Panc1 (cell line): Measurements from ENCODE around the gene ZRANB3. TPM values are rescaled to one million over a fixed set of nuclear protein-coding genes. Genes with fewer than 3 reads are reported as not detected.
"Not testable (repeated sequence)": the region's sequence is repeated elsewhere in the genome, so short reads cannot be mapped to it uniquely, and the experiment has no call there.

Experiments used
- ATAC-seq: fragments of 200-7000 bp; cut with Tn5 transposase; 2 replicates; pipeline ENCODE4 v1.9.1; 2020; ENCODE audit warnings: mild to moderate bottlenecking, moderate library complexity
- BruUV-seq: library from RNA; stranded (reverse); fragments of 400-500 nt; replicated peaks from 2 replicates; lab custom pipeline; 2021; lab: Mats Ljungman, UMichigan
- CTCF ChIA-PET: fragments of 300-600 bp; sonication (Branson Sonifier 250); formaldehyde crosslinking; loops from one replicate; lab custom pipeline; 2022; ENCODE audit warnings: antibody characterized with exemption; lab: Charles Lee
- POLR2A ChIA-PET: fragments of 300-600 bp; sonication (Branson Sonifier 250); formaldehyde crosslinking; loops from one replicate; lab custom pipeline; 2022; ENCODE audit warnings: antibody characterized with exemption; lab: Charles Lee
- DNase-seq: peaks from one replicate; pipeline ENCODE4 v3.0.0-alpha.2; 2010; ENCODE audit warnings: low read depth, low spot score
- H3K27ac ChIP-seq: 2 replicates; pipeline ENCODE4 v1.5.1; 2011; ENCODE audit warnings: mild to moderate bottlenecking, low read length, inconsistent platforms
- H3K27me3 ChIP-seq: fragments of 200-500 bp; sonication (Bioruptor generic); 2 replicates; pipeline ENCODE4 v1.6.0; 2014; ENCODE audit warnings: low read length, inconsistent platforms; ENCODE audit not compliant: control insufficient read depth, insufficient read depth
- H3K36me3 ChIP-seq: fragments of 200-500 bp; sonication (Bioruptor generic); 2 replicates; pipeline ENCODE4 v1.5.1; 2014; ENCODE audit warnings: inconsistent platforms, mild to moderate bottlenecking, low read length, moderate library complexity; ENCODE audit not compliant: control insufficient read depth, insufficient read depth
- H3K4me1 ChIP-seq: 2 replicates; pipeline ENCODE4 v1.5.1; 2011; ENCODE audit warnings: inconsistent platforms, mild to moderate bottlenecking, low read length, moderate library complexity; ENCODE audit not compliant: control insufficient read depth, insufficient read depth
- H3K4me3 ChIP-seq, 2 experiments: 2 replicates each; pipeline ENCODE4 v1.5.1; 2011 to 2012; ENCODE audit warnings: low read depth in 2 of 2, low read length in 2 of 2, mild to moderate bottlenecking in 2 of 2, inconsistent platforms in 1 of 2, moderate library complexity in 1 of 2
- H3K9me3 ChIP-seq: fragments of 200-500 bp; sonication (Bioruptor generic); 2 replicates; pipeline ENCODE4 v1.5.1; 2014; ENCODE audit warnings: low read depth, mild to moderate bottlenecking, inconsistent platforms, low read length, moderate library complexity; ENCODE audit not compliant: control insufficient read depth, insufficient read depth
- POLR2AphosphoS5 ChIP-seq: IDR thresholded peaks from 2 replicates; pipeline ENCODE4 v1.6.1; 2012; ENCODE audit warnings: mild to moderate bottlenecking, low read depth, low read length, moderate library complexity
- SIN3A ChIP-seq: IDR thresholded peaks from 2 replicates; pipeline ENCODE4 v1.6.1; 2012; ENCODE audit warnings: low read depth, mild to moderate bottlenecking, low read length, moderate library complexity, borderline replicate concordance; ENCODE audit not compliant: insufficient read depth
- TCF7L2 ChIP-seq: IDR thresholded peaks from 2 replicates; pipeline ENCODE4 v1.6.1; 2011; ENCODE audit warnings: mild to moderate bottlenecking, low read depth, low read length, inconsistent platforms
- in situ Hi-C: cut with HindIII; loops from 2 replicates; pipeline ENCODE4 v1.10.0; 2016; ENCODE audit warnings: low sequenced_read_pairs, low pct_unique_long_range_greater_than_20kb
- intact Hi-C: fragments of 100-400 bp; cut with micrococcal nuclease; formaldehyde crosslinking; loops from one replicate; pipeline ENCODE4 v1.10.0; 2022; ENCODE audit not compliant: unreplicated experiment
- total RNA-seq: library from RNA; stranded (reverse); gene quantifications from one replicate; pipeline ENCODE4 v1.2.1, GENCODE V29; 2021; ENCODE audit not compliant: unreplicated experiment
- TF ChIP-seq, protein P1 (sequence below), 2 experiments: IDR thresholded peaks; 2 replicates each; pipeline ENCODE4 v1.6.1; 2011 to 2012; ENCODE audit warnings: low read depth in 2 of 2, control low read depth in 1 of 2, low read length in 1 of 2, mild to moderate bottlenecking in 1 of 2, moderate library complexity in 1 of 2; ENCODE audit not compliant: insufficient read depth in 1 of 2
- TF ChIP-seq, protein P2 (sequence below): fragments of 450-650 bp; IDR thresholded peaks from 2 replicates; pipeline ENCODE4 v1.5.1; 2017; ENCODE audit warnings: mild to moderate bottlenecking

Gene ZRANB3
- total RNA-seq, 1 experiment from 2014 or later, result 11.7 TPM

DNA sequence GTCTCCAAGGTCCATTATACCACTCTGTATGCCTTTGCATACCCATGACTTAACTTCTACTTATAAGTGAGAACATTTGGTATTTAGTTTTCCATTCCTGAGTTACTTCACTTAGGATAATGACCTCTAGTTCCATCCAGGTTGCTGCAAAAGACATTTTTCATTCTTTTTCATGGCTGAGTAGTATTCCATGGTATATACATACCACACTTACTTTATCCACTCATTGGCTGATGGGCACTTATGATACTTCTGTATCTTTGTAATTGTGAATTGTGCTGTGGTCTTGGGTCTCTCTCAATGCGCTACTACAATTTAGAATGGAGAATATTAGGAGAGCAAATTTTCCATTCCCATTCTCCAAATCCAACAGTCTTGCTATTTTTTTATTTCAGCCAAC lies 76.4 kb downstream of the ZRANB3 start:
- H3K36me3 ChIP-seq, result no peaks in the 10 kb centered on the region
- POLR2A ChIA-PET, result no interaction called here
- H3K27ac ChIP-seq, result no peak overlapping the region
- CTCF ChIA-PET, result no interaction called here
- TF ChIP-seq, protein P1, sequence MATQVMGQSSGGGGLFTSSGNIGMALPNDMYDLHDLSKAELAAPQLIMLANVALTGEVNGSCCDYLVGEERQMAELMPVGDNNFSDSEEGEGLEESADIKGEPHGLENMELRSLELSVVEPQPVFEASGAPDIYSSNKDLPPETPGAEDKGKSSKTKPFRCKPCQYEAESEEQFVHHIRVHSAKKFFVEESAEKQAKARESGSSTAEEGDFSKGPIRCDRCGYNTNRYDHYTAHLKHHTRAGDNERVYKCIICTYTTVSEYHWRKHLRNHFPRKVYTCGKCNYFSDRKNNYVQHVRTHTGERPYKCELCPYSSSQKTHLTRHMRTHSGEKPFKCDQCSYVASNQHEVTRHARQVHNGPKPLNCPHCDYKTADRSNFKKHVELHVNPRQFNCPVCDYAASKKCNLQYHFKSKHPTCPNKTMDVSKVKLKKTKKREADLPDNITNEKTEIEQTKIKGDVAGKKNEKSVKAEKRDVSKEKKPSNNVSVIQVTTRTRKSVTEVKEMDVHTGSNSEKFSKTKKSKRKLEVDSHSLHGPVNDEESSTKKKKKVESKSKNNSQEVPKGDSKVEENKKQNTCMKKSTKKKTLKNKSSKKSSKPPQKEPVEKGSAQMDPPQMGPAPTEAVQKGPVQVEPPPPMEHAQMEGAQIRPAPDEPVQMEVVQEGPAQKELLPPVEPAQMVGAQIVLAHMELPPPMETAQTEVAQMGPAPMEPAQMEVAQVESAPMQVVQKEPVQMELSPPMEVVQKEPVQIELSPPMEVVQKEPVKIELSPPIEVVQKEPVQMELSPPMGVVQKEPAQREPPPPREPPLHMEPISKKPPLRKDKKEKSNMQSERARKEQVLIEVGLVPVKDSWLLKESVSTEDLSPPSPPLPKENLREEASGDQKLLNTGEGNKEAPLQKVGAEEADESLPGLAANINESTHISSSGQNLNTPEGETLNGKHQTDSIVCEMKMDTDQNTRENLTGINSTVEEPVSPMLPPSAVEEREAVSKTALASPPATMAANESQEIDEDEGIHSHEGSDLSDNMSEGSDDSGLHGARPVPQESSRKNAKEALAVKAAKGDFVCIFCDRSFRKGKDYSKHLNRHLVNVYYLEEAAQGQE (IDR thresholded peaks at IDR 0.05; ENCODE audit: insufficient read depth in 1 of 2, low read depth in 2 of 2, low read length in 1 of 2), result no peak
- TF ChIP-seq POLR2AphosphoS5 (no peak), SIN3A (no peak), TCF7L2 (no peak)
- TF ChIP-seq, protein P2, sequence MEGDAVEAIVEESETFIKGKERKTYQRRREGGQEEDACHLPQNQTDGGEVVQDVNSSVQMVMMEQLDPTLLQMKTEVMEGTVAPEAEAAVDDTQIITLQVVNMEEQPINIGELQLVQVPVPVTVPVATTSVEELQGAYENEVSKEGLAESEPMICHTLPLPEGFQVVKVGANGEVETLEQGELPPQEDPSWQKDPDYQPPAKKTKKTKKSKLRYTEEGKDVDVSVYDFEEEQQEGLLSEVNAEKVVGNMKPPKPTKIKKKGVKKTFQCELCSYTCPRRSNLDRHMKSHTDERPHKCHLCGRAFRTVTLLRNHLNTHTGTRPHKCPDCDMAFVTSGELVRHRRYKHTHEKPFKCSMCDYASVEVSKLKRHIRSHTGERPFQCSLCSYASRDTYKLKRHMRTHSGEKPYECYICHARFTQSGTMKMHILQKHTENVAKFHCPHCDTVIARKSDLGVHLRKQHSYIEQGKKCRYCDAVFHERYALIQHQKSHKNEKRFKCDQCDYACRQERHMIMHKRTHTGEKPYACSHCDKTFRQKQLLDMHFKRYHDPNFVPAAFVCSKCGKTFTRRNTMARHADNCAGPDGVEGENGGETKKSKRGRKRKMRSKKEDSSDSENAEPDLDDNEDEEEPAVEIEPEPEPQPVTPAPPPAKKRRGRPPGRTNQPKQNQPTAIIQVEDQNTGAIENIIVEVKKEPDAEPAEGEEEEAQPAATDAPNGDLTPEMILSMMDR, result no peak
- H3K4me3 ChIP-seq, result no peak overlapping the region
- no TSS peak for BruUV-seq
- H3K27me3 ChIP-seq, result no peaks in the 10 kb centered on the region
- H3K9me3 ChIP-seq, result no peaks in the 10 kb centered on the region
- intact Hi-C loops, result no loop called here
- ATAC-seq, result no peak
- no peak for DNase-seq
- no peaks in the 10 kb centered on the region for H3K4me1 ChIP-seq
- in situ Hi-C loops, result no loop called here

DNA sequence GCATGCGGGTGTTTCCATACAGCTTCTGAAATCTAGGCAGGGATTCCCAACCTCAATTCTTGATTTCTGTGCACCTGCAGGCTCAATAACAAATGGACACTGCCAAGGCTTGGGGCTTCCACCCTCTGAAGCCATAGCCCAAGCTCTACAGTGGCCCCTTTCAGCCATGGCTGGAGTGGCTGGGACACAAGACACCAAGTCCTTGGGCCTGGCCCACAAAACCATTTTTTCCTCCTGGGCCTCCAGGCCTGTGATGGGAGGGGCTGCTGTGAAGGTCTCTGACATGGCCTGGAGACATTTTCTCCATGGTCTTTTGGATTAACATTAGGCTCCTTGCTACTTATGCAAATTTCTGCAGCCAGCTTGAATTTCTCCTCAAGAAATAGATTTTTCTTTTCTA lies 78.0 kb downstream of the ZRANB3 start:
- H3K4me3 ChIP-seq, H3K27ac ChIP-seq, H3K27me3 ChIP-seq, intact Hi-C loops, H3K36me3 ChIP-seq, H3K4me1 ChIP-seq, ATAC-seq, H3K9me3 ChIP-seq, CTCF ChIA-PET, in situ Hi-C loops, BruUV-seq, DNase-seq: not testable (repeated sequence)
- POLR2A ChIA-PET, result interaction anchor here (0.6 kb wide), 3 partner anchors 31 to 534 kb away, joined by 3 to 15 read pairs (median 7); no protein-coding TSS in a partner anchor

DNA sequence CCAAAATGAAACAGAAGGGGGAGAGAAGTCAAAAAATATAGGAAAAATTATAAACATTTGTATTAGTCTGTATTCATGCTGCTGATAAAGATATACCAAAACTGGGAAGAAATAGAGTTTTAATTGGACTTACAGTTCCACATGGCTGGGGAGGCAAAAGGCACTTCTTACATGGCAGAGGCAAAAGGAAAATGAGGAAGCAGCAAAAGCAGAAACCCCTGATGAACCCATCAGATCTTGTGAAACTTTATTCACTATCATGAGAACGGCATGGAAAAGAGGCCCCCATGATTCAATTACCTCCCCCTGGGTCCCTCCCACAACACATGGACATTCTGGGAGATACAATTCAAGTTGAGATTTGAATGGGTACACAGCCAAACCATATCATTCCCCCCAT lies 79.1 kb downstream of the ZRANB3 start:
- DNase-seq, result no peak
- in situ Hi-C loops, result no loop called here
- Histone ChIP-seq H3K36me3 (no peaks in the 10 kb centered on the region), H3K4me3 (no peak overlapping the region), H3K27ac (no peak overlapping the region), H3K27me3 (no peaks in the 10 kb centered on the region), H3K9me3 (no peaks in the 10 kb centered on the region), H3K4me1 (no peaks in the 10 kb centered on the region)
- ATAC-seq, result no peak
- POLR2A ChIA-PET, result no interaction called here
- BruUV-seq, result no TSS peak
- CTCF ChIA-PET, result no interaction called here
- TF ChIP-seq, protein P1 (IDR thresholded peaks at IDR 0.05; ENCODE audit: insufficient read depth in 1 of 2, low read depth in 2 of 2, low read length in 1 of 2), result no peak
- TF ChIP-seq SIN3A (no peak), POLR2AphosphoS5 (no peak), TCF7L2 (no peak)
- TF ChIP-seq, protein P2, result no peak
- intact Hi-C loops, result no loop called here

DNA sequence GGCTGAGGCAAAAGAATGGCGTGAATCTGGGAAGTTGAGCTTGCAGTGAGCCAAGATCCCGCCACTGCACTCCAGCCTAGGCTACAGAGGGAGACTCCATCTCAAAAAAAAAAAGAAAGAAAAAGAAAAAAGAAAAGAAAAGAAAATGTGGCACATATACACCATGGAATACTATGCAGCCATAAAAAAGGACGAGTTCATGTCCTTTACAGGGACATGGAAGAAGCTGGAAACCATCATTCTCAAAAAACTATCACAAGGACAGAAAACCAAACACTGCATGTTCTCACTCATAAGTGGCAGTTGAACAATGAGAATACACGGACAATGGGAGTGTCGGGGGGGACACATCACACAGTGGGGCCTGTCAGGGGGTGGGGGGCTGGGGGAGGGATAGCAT lies 88.0 kb downstream of the ZRANB3 start:
- H3K4me3 ChIP-seq, CTCF ChIA-PET, POLR2A ChIA-PET, H3K27ac ChIP-seq, H3K4me1 ChIP-seq, H3K36me3 ChIP-seq, ATAC-seq, DNase-seq, H3K9me3 ChIP-seq, H3K27me3 ChIP-seq, intact Hi-C loops, in situ Hi-C loops, BruUV-seq: not testable (repeated sequence)
